Choroid plexus epithelial cell (primary cell): ENCODE measurements around the gene PTPN14.

Experiments used
- DNase-seq: peaks from one replicate; pipeline ENCODE4 v3.0.0-alpha.2; 2010; ENCODE audit warnings: low read depth
- H3K4me3 ChIP-seq: 2 replicates; pipeline ENCODE4 v1.5.1; 2011; ENCODE audit warnings: low read depth, mild to moderate bottlenecking, control low read depth, low read length, moderate library complexity
- CTCF ChIP-seq: conservative IDR thresholded peaks from 2 replicates; pipeline ENCODE4 v1.5.1; 2011; ENCODE audit warnings: low read depth, mild to moderate bottlenecking, control low read depth, inconsistent platforms, low read length, moderate library complexity

PTPN14 gene

GRCh38 chr1:214552174-214552608 lies 789 bp upstream of the PTPN14 start:
- DNase-seq = peak; percentile 46
- peak overlapping the region; percentile 86 for H3K4me3 ChIP-seq
- no peak for TF ChIP-seq CTCF

GRCh38 chr1:214550857-214551435 lies 456 bp downstream of the PTPN14 start:
- no peak for TF ChIP-seq CTCF
- DNase-seq = no peak
- peak overlapping the region; percentile 86 for H3K4me3 ChIP-seq

DNA sequence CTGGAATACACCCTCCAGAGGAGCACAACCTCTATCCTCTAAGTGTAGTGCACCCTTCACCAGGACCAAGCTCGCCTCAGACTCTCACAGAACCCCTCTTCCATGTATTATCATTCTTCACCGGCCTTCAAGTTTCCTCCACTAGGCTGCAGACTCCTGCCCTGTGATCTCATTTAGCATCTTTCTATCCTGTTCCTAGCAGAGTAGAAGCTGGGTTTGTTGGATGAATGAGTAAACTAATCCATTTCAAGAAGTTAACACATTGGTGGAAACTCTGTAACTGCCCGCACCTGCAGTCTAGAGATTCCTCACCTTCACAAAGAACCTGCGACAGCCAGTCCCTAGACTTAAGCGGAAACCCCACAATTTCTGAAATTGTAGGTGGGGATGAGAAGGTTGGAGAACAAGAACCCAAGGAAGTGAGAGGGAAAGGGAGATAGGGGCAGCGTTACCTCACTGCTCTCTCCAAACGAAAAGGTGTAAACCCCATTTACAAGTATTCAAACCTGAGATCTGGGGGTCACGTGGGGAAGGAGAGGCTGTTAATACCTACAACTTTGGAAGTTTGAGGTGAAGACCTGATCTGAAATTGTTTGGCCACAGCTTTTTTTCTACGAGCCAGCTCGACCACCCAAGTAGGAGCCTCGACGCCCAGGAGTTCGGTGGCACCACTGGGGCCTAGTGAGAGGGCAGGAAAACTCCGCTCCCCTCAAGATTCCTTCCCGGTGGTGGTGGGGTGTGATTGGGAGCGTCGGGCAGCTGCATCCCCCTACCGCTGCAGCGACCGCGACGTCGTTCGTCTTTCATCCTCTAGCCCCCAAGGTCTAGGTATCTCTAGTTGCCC lies 1.2 kb downstream of the PTPN14 start:
- TF ChIP-seq CTCF = peak; percentile 65
- peak; percentile 69 for DNase-seq
- H3K4me3 ChIP-seq = peak overlapping the region; percentile 86

GRCh38 chr1:214549604-214550003 lies 1.8 kb downstream of the PTPN14 start:
- no peak for TF ChIP-seq CTCF
- peak overlapping the region; percentile 86 for H3K4me3 ChIP-seq
- DNase-seq = no peak

- DNase-seq = peak; percentile 55
- peak overlapping the region; percentile 86 for H3K4me3 ChIP-seq
- TF ChIP-seq CTCF = no peak
These were observed 2.4 kb downstream of the PTPN14 start for GRCh38 chr1:214548988-214549387.

GRCh38 chr1:214548271-214548670 lies 3.1 kb downstream of the PTPN14 start:
- no peak for TF ChIP-seq CTCF
- no peak overlapping the region for H3K4me3 ChIP-seq
- DNase-seq = no peak
